ENCODE results near the gene RAB11FIP3. TPM values are rescaled to one million over a fixed set of nuclear protein-coding genes. Genes with fewer than 3 reads are reported as not detected.
A peak's percentile ranks its signal among the peaks of the same experiment; 100 is the strongest.

The RAB11FIP3 gene
- total RNA-seq, 2 donors from 2014 or later: 62.7 to 68.9 TPM

GRCh38 chr16:567373-568256 is 142.2 kb downstream of the RAB11FIP3 start:
- Histone ChIP-seq H3K4me3 (ENCODE audit: low read length) (no peak overlapping the region), H3K27me3 (ENCODE audit: control insufficient read depth, insufficient read depth, low read length, poor library complexity, severe bottlenecking) (peaks cover 1% of the 10 kb centered on the region), H3K9ac (ENCODE audit: extremely low read depth, low read length, poor library complexity, severe bottlenecking) (no peak overlapping the region), H3K36me3 (ENCODE audit: control insufficient read depth, insufficient read depth, low read length) (peaks cover 4% of the 10 kb centered on the region), H3K4me1 (ENCODE audit: control insufficient read depth, insufficient read depth, low read length) (peaks cover 7% of the 10 kb centered on the region), H3K27ac (ENCODE audit: low read depth, low read length) (no peak overlapping the region), H3K9me3 (ENCODE audit: control insufficient read depth, low read length) (no peaks in the 10 kb centered on the region)
- Mint-ChIP-seq H3K9me3 (no peaks in the 10 kb centered on the region), H3K27me3 (ENCODE audit: insufficient read depth) (peaks cover under 1% of the 10 kb centered on the region), H3K4me1 (peaks cover 21% of the 10 kb centered on the region), H3K36me3 (ENCODE audit: low read depth) (peaks cover 6% of the 10 kb centered on the region), H3K4me3 (no peak overlapping the region), H3K27ac (no peak overlapping the region)
- DNase-seq: no peak
- whole genome bisulfite sequencing, 2 experiments (ENCODE audit: insufficient coverage in 1 of 2, insufficient read length in 1 of 2): 94 to 97% methylated on average over 22 to 35 of the region's 35 CpGs
- TF ChIP-seq CTCF (conservative IDR thresholded peaks at IDR 0.05): no peak

- Mint-ChIP-seq H3K9me3 (no peaks in the 10 kb centered on the region), H3K36me3 (ENCODE audit: low read depth) (peaks cover 6% of the 10 kb centered on the region), H3K27me3 (ENCODE audit: insufficient read depth) (no peaks in the 10 kb centered on the region), H3K4me3 (peak overlapping the region; percentile 80), H3K27ac (peak overlapping the region; percentile 86), H3K4me1 (peaks cover 21% of the 10 kb centered on the region)
- H3K4me3 ChIP-seq (ENCODE audit: low read length): peak overlapping the region; percentile 72
- no peak for TF ChIP-seq CTCF (conservative IDR thresholded peaks at IDR 0.05)
- H3K9me3 ChIP-seq (ENCODE audit: control insufficient read depth, low read length): no peaks in the 10 kb centered on the region
- WGBS, 2 experiments (ENCODE audit: insufficient coverage in 1 of 2, insufficient read length in 1 of 2): 87 to 89% methylated on average over 11 of the region's 11 CpGs
- H3K9ac ChIP-seq (ENCODE audit: extremely low read depth, low read length, poor library complexity, severe bottlenecking): peak overlapping the region; percentile 25
- peaks cover 4% of the 10 kb centered on the region for H3K36me3 ChIP-seq (ENCODE audit: control insufficient read depth, insufficient read depth, low read length)
- no peaks in the 10 kb centered on the region for H3K27me3 ChIP-seq (ENCODE audit: control insufficient read depth, insufficient read depth, low read length, poor library complexity, severe bottlenecking)
- no peak for DNase-seq
- no peak overlapping the region for H3K27ac ChIP-seq (ENCODE audit: low read depth, low read length)
- peaks cover 7% of the 10 kb centered on the region for H3K4me1 ChIP-seq (ENCODE audit: control insufficient read depth, insufficient read depth, low read length)
These were observed 143.2 kb downstream of the RAB11FIP3 start for GRCh38 chr16:568401-569258.

- no peak for TF ChIP-seq CTCF (conservative IDR thresholded peaks at IDR 0.05)
- peaks cover 21% of the 10 kb centered on the region for H3K4me1 Mint-ChIP-seq
- H3K27ac ChIP-seq (ENCODE audit: low read depth, low read length): peak within 1 kb of the TSS; percentile 60
- peak; percentile 89 for DNase-seq
- H3K9ac ChIP-seq (ENCODE audit: extremely low read depth, low read length, poor library complexity, severe bottlenecking): peak within 1 kb of the TSS; percentile 71
- H3K36me3 Mint-ChIP-seq (ENCODE audit: low read depth): peaks cover 6% of the 10 kb centered on the region
- WGBS, 2 experiments (ENCODE audit: insufficient coverage in 1 of 2, insufficient read length in 1 of 2): 2% methylated on average over 18 to 87 of the region's 87 CpGs
- H3K36me3 ChIP-seq (ENCODE audit: control insufficient read depth, insufficient read depth, low read length): peaks cover 4% of the 10 kb centered on the region
- peak within 1 kb of the TSS; percentile 84 for H3K4me3 ChIP-seq (ENCODE audit: low read length)
- H3K9me3 Mint-ChIP-seq: no peaks in the 10 kb centered on the region
- H3K9me3 ChIP-seq (ENCODE audit: control insufficient read depth, low read length): no peaks in the 10 kb centered on the region
- peaks cover 7% of the 10 kb centered on the region for H3K4me1 ChIP-seq (ENCODE audit: control insufficient read depth, insufficient read depth, low read length)
- H3K27me3 ChIP-seq (ENCODE audit: control insufficient read depth, insufficient read depth, low read length, poor library complexity, severe bottlenecking): no peaks in the 10 kb centered on the region
- H3K27me3 Mint-ChIP-seq (ENCODE audit: insufficient read depth): no peaks in the 10 kb centered on the region
- H3K4me3 Mint-ChIP-seq: peak within 1 kb of the TSS; percentile 80
- peak within 1 kb of the TSS; percentile 86 for H3K27ac Mint-ChIP-seq
These were observed 144.2 kb downstream of the RAB11FIP3 start, which contains the start of gene PIGQ for GRCh38 chr16:569445-570254. Gene PIGQ (plus strand): TSS chr16:569968. CDS start chr16:574075, 4,107 bp downstream.
